ENCODE data around the gene TMEM184C. TPM values are rescaled to one million over a fixed set of nuclear protein-coding genes. Genes with fewer than 3 reads are reported as not detected.

Gene TMEM184C
- total RNA-seq, 1 donor from 2014 or later, result 39.7 TPM

GRCh38 chr4:147655639-147656038 lies 38.4 kb downstream of the TMEM184C start:
- H3K27ac Mint-ChIP-seq (ENCODE audit: unreplicated experiment), result no peak overlapping the region
- TF ChIP-seq CTCF (IDR thresholded peaks at IDR 0.05), result no peak
- H3K27me3 Mint-ChIP-seq (ENCODE audit: unreplicated experiment), result no peaks in the 10 kb centered on the region
- H3K4me1 Mint-ChIP-seq (ENCODE audit: unreplicated experiment), result peaks cover 3% of the 10 kb centered on the region
- DNase-seq (ENCODE audit: extremely low spot score, unreplicated experiment), result no peak
- H3K36me3 Mint-ChIP-seq (ENCODE audit: unreplicated experiment), result peaks cover 41% of the 10 kb centered on the region
- no peaks in the 10 kb centered on the region for H3K9me3 Mint-ChIP-seq (ENCODE audit: unreplicated experiment)
- H3K4me3 Mint-ChIP-seq (ENCODE audit: unreplicated experiment), result no peak overlapping the region

DNA sequence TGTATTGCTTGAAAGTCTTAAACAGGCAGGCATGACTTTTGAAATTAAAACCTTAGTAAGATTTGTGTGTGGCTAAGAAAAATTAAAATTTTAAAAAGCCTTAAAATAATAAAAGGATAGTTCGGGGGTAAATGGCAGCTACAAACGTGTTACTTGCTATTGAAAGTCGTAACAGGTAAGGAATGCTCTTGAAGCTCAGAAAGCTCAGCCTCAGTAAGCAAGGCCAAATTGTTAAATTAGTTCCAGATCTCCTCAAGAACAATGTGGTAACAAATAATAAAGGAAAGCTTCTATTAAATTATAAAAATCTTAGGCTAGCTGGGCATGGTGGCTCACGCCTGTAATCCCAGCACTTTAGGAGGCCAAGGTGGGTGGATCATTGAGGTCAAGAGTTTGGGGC lies 41.3 kb downstream of the TMEM184C start:
- no peak overlapping the region for H3K4me3 Mint-ChIP-seq (ENCODE audit: unreplicated experiment)

GRCh38 chr4:147674073-147674472 lies 56.9 kb downstream of the TMEM184C start:
- no peak for DNase-seq (ENCODE audit: extremely low spot score, unreplicated experiment)
- H3K9me3 Mint-ChIP-seq (ENCODE audit: unreplicated experiment), result no peaks in the 10 kb centered on the region
- H3K27me3 Mint-ChIP-seq (ENCODE audit: unreplicated experiment), result no peaks in the 10 kb centered on the region
- H3K36me3 Mint-ChIP-seq (ENCODE audit: unreplicated experiment), result peaks cover 32% of the 10 kb centered on the region
- H3K4me1 Mint-ChIP-seq (ENCODE audit: unreplicated experiment), result peaks cover 3% of the 10 kb centered on the region
- H3K27ac Mint-ChIP-seq (ENCODE audit: unreplicated experiment), result no peak overlapping the region
- H3K4me3 Mint-ChIP-seq (ENCODE audit: unreplicated experiment), result no peak overlapping the region
- no peak for TF ChIP-seq CTCF (IDR thresholded peaks at IDR 0.05)

More for the DNA sequence above, 41.3 kb downstream of the TMEM184C start:
- Mint-ChIP-seq H3K27me3 (ENCODE audit: unreplicated experiment) (no peaks in the 10 kb centered on the region), H3K4me1 (ENCODE audit: unreplicated experiment) (no peaks in the 10 kb centered on the region), H3K27ac (ENCODE audit: unreplicated experiment) (peak overlapping the region; percentile 16), H3K9me3 (ENCODE audit: unreplicated experiment) (no peaks in the 10 kb centered on the region), H3K36me3 (ENCODE audit: unreplicated experiment) (peaks cover 33% of the 10 kb centered on the region)
- no peak for DNase-seq (ENCODE audit: extremely low spot score, unreplicated experiment)
- no peak for TF ChIP-seq CTCF (IDR thresholded peaks at IDR 0.05)

DNA sequence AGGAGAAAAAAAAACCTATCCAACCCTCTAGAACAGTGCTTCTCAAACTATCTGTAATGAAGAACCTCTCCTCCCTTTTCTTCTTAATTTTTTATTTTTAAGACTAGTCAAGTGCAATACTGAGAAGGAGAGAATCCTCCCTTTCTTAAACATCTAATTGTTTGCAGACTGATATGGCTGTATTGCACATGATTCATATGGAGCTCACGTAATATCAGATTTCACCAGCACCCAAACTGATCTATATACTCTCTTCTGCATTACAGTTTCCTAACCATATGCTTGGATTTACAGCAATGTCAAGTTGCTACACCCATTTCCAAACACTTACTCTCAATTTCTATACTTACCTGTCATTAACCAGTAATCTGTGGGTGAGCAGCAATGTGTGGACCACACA lies 57.3 kb downstream of the TMEM184C start:
- H3K27ac Mint-ChIP-seq (ENCODE audit: unreplicated experiment), result no peak overlapping the region
- H3K36me3 Mint-ChIP-seq (ENCODE audit: unreplicated experiment), result peaks cover 33% of the 10 kb centered on the region
- no peaks in the 10 kb centered on the region for H3K27me3 Mint-ChIP-seq (ENCODE audit: unreplicated experiment)
- peaks cover 3% of the 10 kb centered on the region for H3K4me1 Mint-ChIP-seq (ENCODE audit: unreplicated experiment)
- no peaks in the 10 kb centered on the region for H3K9me3 Mint-ChIP-seq (ENCODE audit: unreplicated experiment)
- no peak for DNase-seq (ENCODE audit: extremely low spot score, unreplicated experiment)
- TF ChIP-seq CTCF (IDR thresholded peaks at IDR 0.05), result no peak
- no peak overlapping the region for H3K4me3 Mint-ChIP-seq (ENCODE audit: unreplicated experiment)

GRCh38 chr4:147678106-147678505 lies 60.9 kb downstream of the TMEM184C start:
- DNase-seq (ENCODE audit: extremely low spot score, unreplicated experiment), result no peak
- H3K36me3 Mint-ChIP-seq (ENCODE audit: unreplicated experiment), result peaks cover 19% of the 10 kb centered on the region
- peaks cover 14% of the 10 kb centered on the region for H3K4me1 Mint-ChIP-seq (ENCODE audit: unreplicated experiment)
- H3K4me3 Mint-ChIP-seq (ENCODE audit: unreplicated experiment), result no peak overlapping the region
- H3K27ac Mint-ChIP-seq (ENCODE audit: unreplicated experiment), result no peak overlapping the region
- no peaks in the 10 kb centered on the region for H3K27me3 Mint-ChIP-seq (ENCODE audit: unreplicated experiment)
- TF ChIP-seq CTCF (IDR thresholded peaks at IDR 0.05), result no peak
- H3K9me3 Mint-ChIP-seq (ENCODE audit: unreplicated experiment), result no peaks in the 10 kb centered on the region
